Liver (tissue), 9 donors: Measurements from ENCODE around the gene GCC2. TPM values are rescaled to one million over a fixed set of nuclear protein-coding genes. Genes with fewer than 3 reads are reported as not detected.

ENCODE experiments used
- DNase-seq: peaks from one replicate; pipeline ENCODE4 v3.0.0-alpha.2; 2017; ENCODE audit warnings: low spot score
- H3K27ac ChIP-seq, 2 donors: one replicate each; pipeline ENCODE4 v1.7.0; 2013; ENCODE audit warnings: inconsistent platforms in 2 of 2, low read length in 2 of 2, control low read depth in 1 of 2, low read depth in 1 of 2, mild to moderate bottlenecking in 1 of 2
- H3K27me3 ChIP-seq, 4 donors: one replicate each; pipeline versions ENCODE4 v1.6.1 to v1.7.0; 2013; ENCODE audit warnings: low read length in 3 of 4, inconsistent platforms in 1 of 4, mild to moderate bottlenecking in 1 of 4, moderate library complexity in 1 of 4; ENCODE audit not compliant: control insufficient read depth in 4 of 4, insufficient read depth in 4 of 4
- H3K36me3 ChIP-seq, 4 donors: one replicate each; pipeline versions ENCODE4 v1.6.1 to v1.7.0; 2013; ENCODE audit warnings: low read length in 3 of 4, mild to moderate bottlenecking in 3 of 4, low read depth in 1 of 4, moderate library complexity in 1 of 4; ENCODE audit not compliant: control insufficient read depth in 4 of 4, insufficient read depth in 3 of 4
- H3K4me1 ChIP-seq, 4 donors: one replicate each; pipeline versions ENCODE4 v1.6.1 to v1.7.0; 2013; ENCODE audit warnings: low read length in 3 of 4, mild to moderate bottlenecking in 3 of 4, moderate library complexity in 1 of 4; ENCODE audit not compliant: control insufficient read depth in 4 of 4, insufficient read depth in 4 of 4
- H3K4me3 ChIP-seq, 3 donors: one replicate each; pipeline versions ENCODE4 v1.6.1 to v1.7.0; 2013; ENCODE audit warnings: low read length in 3 of 3, control low read depth in 1 of 3, low read depth in 1 of 3, mild to moderate bottlenecking in 1 of 3
- H3K9ac ChIP-seq, 2 donors: one replicate each; pipeline ENCODE4 v1.7.0; 2013; ENCODE audit warnings: low read length in 2 of 2, mild to moderate bottlenecking in 2 of 2, moderate library complexity in 2 of 2, control low read depth in 1 of 2, low read depth in 1 of 2
- H3K9me3 ChIP-seq, 4 donors: one replicate each; pipeline versions ENCODE4 v1.6.1 to v1.7.0; 2013; ENCODE audit warnings: low read length in 3 of 4; ENCODE audit not compliant: control insufficient read depth in 4 of 4
- EGR1 ChIP-seq, 2 donors: IDR thresholded peaks; 2 replicates each; pipeline ENCODE4 v1.6.1; 2016 to 2018; ENCODE audit warnings: antibody characterized with exemption in 2 of 2, low read depth in 2 of 2
- FOXA1 ChIP-seq: IDR thresholded peaks from 2 replicates; pipeline ENCODE4 v1.6.1; 2016; ENCODE audit warnings: antibody characterized with exemption
- FOXA2 ChIP-seq: IDR thresholded peaks from 2 replicates; pipeline ENCODE4 v1.6.1; 2016; ENCODE audit warnings: antibody characterized with exemption
- GABPA ChIP-seq, 2 donors: IDR thresholded peaks in 1 of 2; conservative IDR thresholded peaks in 1 of 2; 2 replicates each; pipeline ENCODE4 v1.6.1; 2016; ENCODE audit warnings: antibody characterized with exemption in 2 of 2, mild to moderate bottlenecking in 1 of 2, moderate library complexity in 1 of 2
- HNF4A ChIP-seq, 2 donors: conservative IDR thresholded peaks; 2 replicates each; pipeline ENCODE4 v1.6.1; 2016; ENCODE audit warnings: antibody characterized with exemption in 2 of 2, mild to moderate bottlenecking in 2 of 2
- HNF4G ChIP-seq: IDR thresholded peaks from 2 replicates; pipeline ENCODE4 v1.6.1; 2016; ENCODE audit warnings: antibody characterized with exemption
- JUND ChIP-seq, 2 donors: IDR thresholded peaks; 2 replicates each; pipeline ENCODE4 v1.6.1; 2016; ENCODE audit warnings: antibody characterized with exemption in 2 of 2
- NR2F2 ChIP-seq: IDR thresholded peaks from 2 replicates; pipeline ENCODE4 v1.6.1; 2016; ENCODE audit warnings: antibody characterized with exemption
- RAD21 ChIP-seq, 2 donors: IDR thresholded peaks; 2 replicates each; pipeline ENCODE4 v1.6.1; 2016; ENCODE audit warnings: antibody characterized with exemption in 2 of 2, mild to moderate bottlenecking in 2 of 2
- RXRA ChIP-seq, 2 donors: IDR thresholded peaks; 2 replicates each; pipeline ENCODE4 v1.6.1; 2017 to 2018; ENCODE audit warnings: antibody characterized with exemption in 2 of 2, mild to moderate bottlenecking in 1 of 2
- SP1 ChIP-seq: IDR thresholded peaks from 2 replicates; pipeline ENCODE4 v1.6.1; 2018; ENCODE audit warnings: antibody characterized with exemption, mild to moderate bottlenecking
- TAF1 ChIP-seq: conservative IDR thresholded peaks from 2 replicates; pipeline ENCODE4 v1.6.1; 2016; ENCODE audit warnings: antibody characterized with exemption, mild to moderate bottlenecking
- YY1 ChIP-seq: IDR thresholded peaks from 2 replicates; pipeline ENCODE4 v1.6.1; 2016; ENCODE audit warnings: antibody characterized with exemption, mild to moderate bottlenecking
- ZBTB33 ChIP-seq: IDR thresholded peaks from 2 replicates; pipeline ENCODE4 v1.6.1; 2016; ENCODE audit warnings: antibody characterized with exemption
- WGBS: extraction: QIAGEN DNeasy Blood & Tissue Kit; methylation state at CpG from one replicate; pipeline ENCODE4 v1.1.7; 2013; 5-methylcytosine and 5-hydroxymethylcytosine counted together
- polyA plus RNA-seq, 2 donors: library from polyadenylated mRNA; stranded (reverse) in 1 of 2; unstranded in 1 of 2; fragments of 200-250 nt in 1 of 2; fragments of >200 nt in 1 of 2; fragmentation: Nextera tagmentation in 1 of 2; extraction: Ambion mirVana in 1 of 2; gene quantifications; one replicate each; pipeline versions ENCODE4 v1.2.1 to v1.2.3, GENCODE V29; 2013 to 2015
- total RNA-seq, 2 donors: library from RNA; depleted of rRNA; stranded (reverse); fragments of >200 nt; gene quantifications; one replicate each; pipeline ENCODE4 v1.2.3, GENCODE V29; 2014
- TF ChIP-seq, protein P1 (sequence below): IDR thresholded peaks from 2 replicates; pipeline ENCODE4 v1.6.1; 2016; ENCODE audit warnings: antibody characterized with exemption, mild to moderate bottlenecking
- TF ChIP-seq, protein P2 (sequence below): IDR thresholded peaks from 2 replicates; pipeline ENCODE4 v1.6.1; 2016; ENCODE audit warnings: antibody characterized with exemption
- TF ChIP-seq, protein P3 (sequence below): fragments of 150-350 bp; IDR thresholded peaks from 2 replicates; pipeline ENCODE4 v1.5.1; 2017; ENCODE audit warnings: improper control_type of control experiment, low read depth, low read length; ENCODE audit not compliant: missing input control
- TF ChIP-seq, protein P4 (sequence below): IDR thresholded peaks from 2 replicates; pipeline ENCODE4 v1.6.1; 2016; ENCODE audit warnings: antibody characterized with exemption
- donor health status: healthy.
- donor health status: healthy.
- donor health status: healthy.
- donor health status: healthy.
- donor health status: healthy.

The GCC2 gene
- total and polyA plus RNA-seq, 4 donors, result 4.8 to 26.1 (median 19.9) TPM

DNA sequence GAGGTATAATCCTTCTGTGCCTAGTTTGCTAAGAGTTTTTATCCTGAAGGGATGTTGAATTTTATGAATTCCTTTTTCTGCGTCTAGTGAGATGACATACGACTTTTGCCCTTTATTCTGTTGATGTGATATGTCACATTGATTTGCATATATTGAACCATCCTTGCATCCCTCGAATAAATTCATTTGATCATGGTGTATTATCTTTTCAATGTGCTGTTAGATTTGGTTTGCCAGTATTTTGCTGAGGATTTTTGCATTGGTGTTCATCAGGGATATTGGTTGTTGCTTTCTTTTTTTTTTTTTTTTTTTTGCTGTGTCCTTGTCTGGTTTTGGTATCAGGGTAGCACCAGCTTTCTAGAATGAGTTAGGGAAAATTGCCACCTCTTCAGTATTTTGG, 9.1 kb downstream of the GCC2 start:
- H3K27ac ChIP-seq, result no peak overlapping the region
- no peaks in the 10 kb centered on the region for H3K4me1 ChIP-seq
- H3K9me3 ChIP-seq, result no peaks in the 10 kb centered on the region
- DNase-seq, result no peak
- H3K4me3 ChIP-seq, result no peak overlapping the region
- no peak overlapping the region for H3K9ac ChIP-seq
- TF ChIP-seq SP1, result no peak
- TF ChIP-seq HNF4G, result no peak
- no peak for TF ChIP-seq ZBTB33
- no peak for TF ChIP-seq FOXA1
- TF ChIP-seq EGR1 (IDR thresholded peaks at IDR 0.05; ENCODE audit: low read depth in 2 of 2), result no peak
- TF ChIP-seq GABPA (IDR thresholded peaks at IDR 0.05 in 1 of 2, conservative IDR thresholded peaks at IDR 0.05 in 1 of 2), result no peak
- TF ChIP-seq TAF1, result no peak
- TF ChIP-seq HNF4A (conservative IDR thresholded peaks at IDR 0.05), result no peak
- TF ChIP-seq NR2F2, result no peak
- TF ChIP-seq, protein P1, sequence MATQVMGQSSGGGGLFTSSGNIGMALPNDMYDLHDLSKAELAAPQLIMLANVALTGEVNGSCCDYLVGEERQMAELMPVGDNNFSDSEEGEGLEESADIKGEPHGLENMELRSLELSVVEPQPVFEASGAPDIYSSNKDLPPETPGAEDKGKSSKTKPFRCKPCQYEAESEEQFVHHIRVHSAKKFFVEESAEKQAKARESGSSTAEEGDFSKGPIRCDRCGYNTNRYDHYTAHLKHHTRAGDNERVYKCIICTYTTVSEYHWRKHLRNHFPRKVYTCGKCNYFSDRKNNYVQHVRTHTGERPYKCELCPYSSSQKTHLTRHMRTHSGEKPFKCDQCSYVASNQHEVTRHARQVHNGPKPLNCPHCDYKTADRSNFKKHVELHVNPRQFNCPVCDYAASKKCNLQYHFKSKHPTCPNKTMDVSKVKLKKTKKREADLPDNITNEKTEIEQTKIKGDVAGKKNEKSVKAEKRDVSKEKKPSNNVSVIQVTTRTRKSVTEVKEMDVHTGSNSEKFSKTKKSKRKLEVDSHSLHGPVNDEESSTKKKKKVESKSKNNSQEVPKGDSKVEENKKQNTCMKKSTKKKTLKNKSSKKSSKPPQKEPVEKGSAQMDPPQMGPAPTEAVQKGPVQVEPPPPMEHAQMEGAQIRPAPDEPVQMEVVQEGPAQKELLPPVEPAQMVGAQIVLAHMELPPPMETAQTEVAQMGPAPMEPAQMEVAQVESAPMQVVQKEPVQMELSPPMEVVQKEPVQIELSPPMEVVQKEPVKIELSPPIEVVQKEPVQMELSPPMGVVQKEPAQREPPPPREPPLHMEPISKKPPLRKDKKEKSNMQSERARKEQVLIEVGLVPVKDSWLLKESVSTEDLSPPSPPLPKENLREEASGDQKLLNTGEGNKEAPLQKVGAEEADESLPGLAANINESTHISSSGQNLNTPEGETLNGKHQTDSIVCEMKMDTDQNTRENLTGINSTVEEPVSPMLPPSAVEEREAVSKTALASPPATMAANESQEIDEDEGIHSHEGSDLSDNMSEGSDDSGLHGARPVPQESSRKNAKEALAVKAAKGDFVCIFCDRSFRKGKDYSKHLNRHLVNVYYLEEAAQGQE, result no peak
- TF ChIP-seq JUND (IDR thresholded peaks at IDR 0.05), result no peak
- TF ChIP-seq RXRA (IDR thresholded peaks at IDR 0.05), result no peak
- TF ChIP-seq, protein P2, sequence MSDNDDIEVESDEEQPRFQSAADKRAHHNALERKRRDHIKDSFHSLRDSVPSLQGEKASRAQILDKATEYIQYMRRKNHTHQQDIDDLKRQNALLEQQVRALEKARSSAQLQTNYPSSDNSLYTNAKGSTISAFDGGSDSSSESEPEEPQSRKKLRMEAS, result no peak
- TF ChIP-seq, protein P3, sequence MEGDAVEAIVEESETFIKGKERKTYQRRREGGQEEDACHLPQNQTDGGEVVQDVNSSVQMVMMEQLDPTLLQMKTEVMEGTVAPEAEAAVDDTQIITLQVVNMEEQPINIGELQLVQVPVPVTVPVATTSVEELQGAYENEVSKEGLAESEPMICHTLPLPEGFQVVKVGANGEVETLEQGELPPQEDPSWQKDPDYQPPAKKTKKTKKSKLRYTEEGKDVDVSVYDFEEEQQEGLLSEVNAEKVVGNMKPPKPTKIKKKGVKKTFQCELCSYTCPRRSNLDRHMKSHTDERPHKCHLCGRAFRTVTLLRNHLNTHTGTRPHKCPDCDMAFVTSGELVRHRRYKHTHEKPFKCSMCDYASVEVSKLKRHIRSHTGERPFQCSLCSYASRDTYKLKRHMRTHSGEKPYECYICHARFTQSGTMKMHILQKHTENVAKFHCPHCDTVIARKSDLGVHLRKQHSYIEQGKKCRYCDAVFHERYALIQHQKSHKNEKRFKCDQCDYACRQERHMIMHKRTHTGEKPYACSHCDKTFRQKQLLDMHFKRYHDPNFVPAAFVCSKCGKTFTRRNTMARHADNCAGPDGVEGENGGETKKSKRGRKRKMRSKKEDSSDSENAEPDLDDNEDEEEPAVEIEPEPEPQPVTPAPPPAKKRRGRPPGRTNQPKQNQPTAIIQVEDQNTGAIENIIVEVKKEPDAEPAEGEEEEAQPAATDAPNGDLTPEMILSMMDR, result no peak
- TF ChIP-seq, protein P4, sequence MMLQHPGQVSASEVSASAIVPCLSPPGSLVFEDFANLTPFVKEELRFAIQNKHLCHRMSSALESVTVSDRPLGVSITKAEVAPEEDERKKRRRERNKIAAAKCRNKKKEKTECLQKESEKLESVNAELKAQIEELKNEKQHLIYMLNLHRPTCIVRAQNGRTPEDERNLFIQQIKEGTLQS, result no peak
- no peak for TF ChIP-seq RAD21 (IDR thresholded peaks at IDR 0.05)
- no peak for TF ChIP-seq FOXA2
- no peak for TF ChIP-seq YY1
- peaks cover 1 to 45% (median 26%) of the 10 kb centered on the region in 4 donors for H3K36me3 ChIP-seq
- no peaks in the 10 kb centered on the region for H3K27me3 ChIP-seq
- WGBS, result 97% methylated on average over 3 of the region's 3 CpGs
